ENCODE measurements around the gene QKI. TPM values are rescaled to one million over a fixed set of nuclear protein-coding genes. Genes with fewer than 3 reads are reported as not detected.
"Not testable (repeated sequence)": the region's sequence is repeated elsewhere in the genome, so short reads cannot be mapped to it uniquely, and the experiment has no call there.

The QKI gene
- total and polyA plus RNA-seq, 8 donors, result 8.0 to 261 (median 32.2) TPM

DNA sequence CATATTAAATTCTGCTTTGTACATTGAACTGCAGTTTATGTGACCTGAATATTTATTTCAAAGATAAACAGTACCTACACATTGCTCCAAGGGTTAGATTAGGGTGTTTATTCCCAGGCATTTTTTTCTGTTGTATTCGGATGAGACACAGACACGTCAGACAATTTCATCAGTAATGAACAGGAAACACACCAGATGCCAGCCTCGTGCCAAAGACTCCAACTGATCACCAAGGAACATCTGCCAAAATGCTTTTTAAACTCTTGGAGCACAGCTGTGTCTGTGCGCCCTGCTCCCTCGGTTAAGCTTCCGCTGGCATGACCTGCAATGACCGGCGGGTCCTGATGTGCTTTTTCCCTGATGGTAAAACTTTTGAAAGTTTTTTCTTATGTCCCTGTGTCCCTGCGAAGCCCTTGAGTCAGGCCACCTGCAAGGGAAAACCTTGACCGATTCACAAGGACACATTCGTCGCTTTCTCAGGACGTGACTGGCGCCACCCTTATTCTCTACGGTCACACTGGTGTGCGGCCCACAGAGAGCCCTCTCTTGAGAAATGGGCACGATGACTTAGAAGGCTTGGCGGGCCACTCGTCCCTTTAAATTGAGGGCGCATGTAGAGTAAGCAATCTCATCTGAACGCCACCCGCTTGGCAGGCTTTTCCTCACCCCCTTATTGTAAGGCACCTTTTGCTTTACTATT, 173.9 kb downstream of the QKI start:
- Histone ChIP-seq H3K27me3 (no peaks in the 10 kb centered on the region), H3K27ac (no peak overlapping the region), H3K36me3 (no peaks in the 10 kb centered on the region), H3K9me3 (peaks cover 0 to 24% (median 9%) of the 10 kb centered on the region in 4 donors), H3K4me3 (no peak overlapping the region), H3K4me1 (peaks cover 0 to 5% (median 2%) of the 10 kb centered on the region in 4 donors)
- WGBS, 5 donors, result 81 to 90% (median 90%) methylated on average over 22 of the region's 22 CpGs
- no peak for DNase-seq
- intact Hi-C loops (cut with DNase I; ENCODE audit: low total_unique reads), result no loop called here
- TF ChIP-seq, protein P1, sequence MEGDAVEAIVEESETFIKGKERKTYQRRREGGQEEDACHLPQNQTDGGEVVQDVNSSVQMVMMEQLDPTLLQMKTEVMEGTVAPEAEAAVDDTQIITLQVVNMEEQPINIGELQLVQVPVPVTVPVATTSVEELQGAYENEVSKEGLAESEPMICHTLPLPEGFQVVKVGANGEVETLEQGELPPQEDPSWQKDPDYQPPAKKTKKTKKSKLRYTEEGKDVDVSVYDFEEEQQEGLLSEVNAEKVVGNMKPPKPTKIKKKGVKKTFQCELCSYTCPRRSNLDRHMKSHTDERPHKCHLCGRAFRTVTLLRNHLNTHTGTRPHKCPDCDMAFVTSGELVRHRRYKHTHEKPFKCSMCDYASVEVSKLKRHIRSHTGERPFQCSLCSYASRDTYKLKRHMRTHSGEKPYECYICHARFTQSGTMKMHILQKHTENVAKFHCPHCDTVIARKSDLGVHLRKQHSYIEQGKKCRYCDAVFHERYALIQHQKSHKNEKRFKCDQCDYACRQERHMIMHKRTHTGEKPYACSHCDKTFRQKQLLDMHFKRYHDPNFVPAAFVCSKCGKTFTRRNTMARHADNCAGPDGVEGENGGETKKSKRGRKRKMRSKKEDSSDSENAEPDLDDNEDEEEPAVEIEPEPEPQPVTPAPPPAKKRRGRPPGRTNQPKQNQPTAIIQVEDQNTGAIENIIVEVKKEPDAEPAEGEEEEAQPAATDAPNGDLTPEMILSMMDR (IDR thresholded peaks at IDR 0.05), result no peak
- TF ChIP-seq EP300 (IDR thresholded peaks at IDR 0.05), result no peak
- TF ChIP-seq POLR2A (IDR thresholded peaks at IDR 0.05), result no peak
- no peak for TF ChIP-seq POLR2AphosphoS5 (IDR thresholded peaks at IDR 0.05)

DNA sequence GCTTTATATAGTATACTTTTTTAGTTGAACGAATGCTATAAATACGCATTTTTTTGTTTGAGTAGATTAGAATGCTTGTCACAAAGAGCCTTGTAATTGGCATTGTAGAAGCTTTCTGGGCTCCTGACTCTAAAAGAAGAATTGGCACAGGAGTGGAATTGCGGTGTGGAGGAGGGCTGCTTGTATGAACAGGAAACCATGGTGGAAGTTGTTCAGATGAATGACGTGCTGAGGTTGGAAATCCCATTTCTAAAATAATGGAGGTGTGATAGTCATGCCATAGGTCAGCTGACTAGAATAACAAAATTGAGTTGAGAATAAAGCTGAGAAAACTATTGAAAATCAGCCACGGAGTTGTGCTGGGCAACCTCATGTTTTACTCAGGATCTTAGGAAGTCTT, 174.9 kb downstream of the QKI start:
- no peak for DNase-seq
- no peak overlapping the region for H3K27ac ChIP-seq
- WGBS, 5 donors, result 69 to 83% (median 78%) methylated on average over 5 of the region's 5 CpGs
- no peaks in the 10 kb centered on the region for H3K27me3 ChIP-seq
- H3K4me1 ChIP-seq, result peaks cover 0 to 5% (median 2%) of the 10 kb centered on the region in 4 donors
- no peaks in the 10 kb centered on the region for H3K36me3 ChIP-seq
- peaks cover 0 to 24% (median 9%) of the 10 kb centered on the region in 4 donors for H3K9me3 ChIP-seq
- TF ChIP-seq POLR2A (IDR thresholded peaks at IDR 0.05) (no peak), POLR2AphosphoS5 (IDR thresholded peaks at IDR 0.05) (no peak), EP300 (IDR thresholded peaks at IDR 0.05) (no peak)
- TF ChIP-seq, protein P1 (IDR thresholded peaks at IDR 0.05), result no peak
- H3K4me3 ChIP-seq, result no peak overlapping the region
- intact Hi-C loops (cut with DNase I; ENCODE audit: low total_unique reads), result no loop called here

DNA sequence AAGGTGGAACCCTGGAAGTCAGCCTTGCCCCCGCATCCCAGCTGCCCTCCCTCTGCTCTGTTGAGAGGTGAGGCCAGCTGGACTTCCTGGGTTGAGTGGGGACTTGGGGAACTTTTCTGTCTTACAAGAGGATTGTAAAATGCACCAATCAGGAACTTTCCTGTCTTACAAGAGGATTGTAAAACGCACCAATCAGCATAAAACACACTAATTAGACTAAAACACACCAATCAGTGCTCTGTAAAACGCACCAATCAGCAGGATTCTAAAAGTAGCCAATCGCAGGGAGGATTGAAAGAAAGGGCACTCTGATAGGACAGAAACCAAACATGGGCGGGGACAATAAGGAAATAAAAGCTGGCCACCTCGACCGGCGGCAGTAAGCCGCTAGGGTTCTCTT, 175.6 kb downstream of the QKI start:
- peaks cover 0 to 24% (median 9%) of the 10 kb centered on the region in 4 donors for H3K9me3 ChIP-seq
- H3K27me3 ChIP-seq; H3K4me1 ChIP-seq; H3K36me3 ChIP-seq; DNase-seq; intact Hi-C loops (cut with DNase I; ENCODE audit: low total_unique reads); H3K4me3 ChIP-seq; H3K27ac ChIP-seq: not testable (repeated sequence)
- WGBS, 5 donors, result 90 to 95% (median 95%) methylated on average over 9 of the region's 9 CpGs

- intact Hi-C loops (cut with DNase I; ENCODE audit: low total_unique reads), result no loop called here
- TF ChIP-seq POLR2A (IDR thresholded peaks at IDR 0.05) (no peak), POLR2AphosphoS5 (IDR thresholded peaks at IDR 0.05) (no peak), EP300 (IDR thresholded peaks at IDR 0.05) (no peak)
- TF ChIP-seq, protein P1 (IDR thresholded peaks at IDR 0.05), result no peak
- H3K27me3 ChIP-seq, result no peaks in the 10 kb centered on the region
- no peak overlapping the region for H3K27ac ChIP-seq
- no peaks in the 10 kb centered on the region for H3K4me1 ChIP-seq
- 86 to 98% (median 94%) methylated on average over 3 of the region's 3 CpGs for WGBS, 5 donors
- H3K36me3 ChIP-seq, result no peaks in the 10 kb centered on the region
- H3K9me3 ChIP-seq, result peaks cover 0 to 24% (median 9%) of the 10 kb centered on the region in 4 donors
- no peak overlapping the region for H3K4me3 ChIP-seq
- no peak for DNase-seq
Measured at GRCh38 chr6:163592872-163593271, 178.4 kb downstream of the QKI start.

DNA sequence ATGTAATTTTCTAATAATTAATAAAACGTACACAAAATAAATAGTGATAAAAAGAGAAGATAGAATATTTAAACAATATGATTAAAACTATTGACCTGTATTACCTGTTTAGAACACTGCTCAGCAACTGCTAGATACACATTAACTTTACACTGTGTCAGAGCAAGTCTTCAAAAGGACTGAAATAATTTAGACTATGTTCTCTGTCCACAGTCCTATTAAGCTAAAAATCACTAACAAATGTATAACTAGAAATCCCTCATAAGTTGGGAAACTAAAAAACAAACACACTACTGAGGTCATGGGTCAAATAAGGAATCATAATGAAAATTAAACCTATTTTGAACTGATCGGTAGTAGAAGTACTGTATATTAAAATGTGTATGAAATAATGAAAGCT, 181.7 kb downstream of the QKI start:
- Histone ChIP-seq H3K36me3 (no peaks in the 10 kb centered on the region), H3K9me3 (peaks cover 0 to 14% (median 9%) of the 10 kb centered on the region in 4 donors), H3K27ac (no peak overlapping the region), H3K4me1 (no peaks in the 10 kb centered on the region), H3K4me3 (no peak overlapping the region), H3K27me3 (no peaks in the 10 kb centered on the region)
- no peak for TF ChIP-seq POLR2AphosphoS5 (IDR thresholded peaks at IDR 0.05)
- TF ChIP-seq, protein P1 (IDR thresholded peaks at IDR 0.05), result no peak
- TF ChIP-seq EP300 (IDR thresholded peaks at IDR 0.05), result no peak
- TF ChIP-seq POLR2A (IDR thresholded peaks at IDR 0.05), result no peak
- WGBS, 5 donors, result 54 to 75% (median 68%) methylated on average over 2 of the region's 2 CpGs
- intact Hi-C loops (cut with DNase I; ENCODE audit: low total_unique reads), result no loop called here
- no peak for DNase-seq
